ENCODE measurements around the gene PALS1.

The PALS1 gene

DNA sequence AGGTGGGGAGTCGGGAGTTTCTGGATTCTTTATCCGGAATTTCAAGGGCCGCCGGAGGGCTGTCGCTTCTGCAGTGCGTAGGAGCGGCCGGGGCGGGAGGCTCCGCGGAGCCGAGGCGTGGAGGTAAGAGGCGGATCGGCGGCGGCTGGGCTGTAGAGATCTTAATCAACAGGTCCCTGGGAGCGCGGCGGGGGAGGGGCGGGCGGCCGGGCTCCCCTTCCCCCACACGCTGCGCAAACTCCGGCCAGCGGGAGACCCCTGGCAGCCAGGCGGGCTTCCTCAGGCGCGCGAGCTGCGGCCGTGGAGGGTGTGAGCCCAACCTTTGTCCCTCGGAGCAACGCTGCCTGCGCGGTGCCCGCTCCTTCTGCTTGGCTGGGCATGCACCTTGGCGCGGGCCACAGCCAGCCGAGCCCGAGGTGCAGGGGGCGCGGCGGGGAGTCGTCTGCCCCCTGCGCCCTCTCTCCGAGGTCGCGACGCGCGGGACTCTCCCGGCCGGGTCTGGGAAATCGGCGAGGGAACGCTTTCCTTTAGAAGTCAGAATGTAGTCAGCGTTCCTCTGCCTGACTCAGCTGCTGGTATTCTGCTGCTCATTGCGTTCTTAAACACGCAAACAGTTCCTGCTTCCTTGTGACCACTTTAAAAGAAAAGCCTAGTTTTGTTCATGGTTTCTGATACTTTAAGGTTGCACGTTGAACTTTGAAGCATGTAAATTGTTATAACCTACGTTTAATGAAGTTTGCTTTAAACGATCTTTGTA is at the start of gene PALS1:
Gene PALS1 (plus strand): TSS at position 25 of the 757 bp plus-strand sequence. CDS start 37,736 bp downstream, outside the sequence.
- DNase-seq (ENCODE audit: low spot score), result peak; percentile 28

DNA sequence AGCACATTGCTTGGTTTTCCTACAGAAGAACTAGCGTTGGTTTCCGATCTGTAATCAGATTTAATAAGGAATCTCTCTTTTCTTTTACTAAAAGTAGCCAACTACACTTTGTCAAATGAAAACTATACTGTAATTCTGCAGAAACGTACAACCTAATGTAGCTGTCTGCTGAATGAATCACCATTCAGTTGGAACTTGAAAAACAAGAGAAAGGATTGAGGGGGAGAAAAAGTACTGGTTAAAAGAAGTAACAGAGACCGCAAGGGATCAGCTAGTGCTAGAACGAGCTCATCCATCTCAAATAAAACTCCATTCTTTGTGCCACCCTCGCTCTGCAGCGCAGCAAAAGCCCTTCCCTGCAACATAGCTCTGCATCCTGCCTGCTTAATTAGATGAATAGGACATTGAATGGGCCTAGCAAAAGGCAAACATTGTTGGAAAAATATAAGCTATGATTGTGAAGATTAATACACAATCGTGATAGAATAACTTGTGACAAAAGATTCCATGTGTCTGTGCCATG is 49.4 kb upstream of the PALS1 start:
- DNase-seq (ENCODE audit: low spot score), result no peak

DNA sequence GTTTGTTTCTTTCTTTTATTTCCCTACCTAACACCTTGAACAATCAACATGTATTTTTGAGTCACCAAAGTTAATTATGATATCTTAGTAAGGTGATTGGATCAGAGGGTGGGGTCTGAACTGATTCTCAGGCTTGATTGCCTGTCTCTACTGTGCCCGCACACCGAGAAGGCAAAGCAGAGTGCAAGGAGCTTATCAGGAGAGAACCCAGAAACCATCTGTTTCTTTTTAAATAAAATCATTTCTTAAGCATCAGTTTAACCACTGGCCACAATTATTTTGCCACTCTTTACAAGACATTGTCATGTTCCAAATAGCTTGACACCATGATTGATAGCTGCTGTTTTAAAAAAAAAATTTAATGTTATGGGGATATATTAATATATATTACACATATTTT is 48.9 kb upstream of the PALS1 start:
- DNase-seq (ENCODE audit: low spot score), result no peak

DNA sequence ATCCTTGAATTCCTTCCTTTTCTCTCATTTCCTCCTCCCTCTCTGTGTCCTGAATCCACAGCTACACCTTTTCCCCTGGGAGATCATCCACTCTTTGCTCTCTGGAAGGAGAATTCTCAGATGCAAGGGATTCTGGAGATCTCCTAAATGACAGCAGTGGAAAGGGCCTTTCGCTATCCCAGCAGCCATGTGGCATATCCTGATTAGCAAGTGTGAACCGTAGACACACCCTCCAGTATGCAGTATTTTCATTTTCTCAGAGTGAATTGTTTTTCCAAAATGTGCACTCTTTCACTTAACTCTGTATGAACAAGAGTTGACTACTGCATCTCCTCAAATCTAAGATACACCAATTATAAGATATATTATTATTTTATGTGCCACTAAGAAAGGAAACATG is 46.0 kb upstream of the PALS1 start:
- no peak for DNase-seq (ENCODE audit: low spot score)

DNA sequence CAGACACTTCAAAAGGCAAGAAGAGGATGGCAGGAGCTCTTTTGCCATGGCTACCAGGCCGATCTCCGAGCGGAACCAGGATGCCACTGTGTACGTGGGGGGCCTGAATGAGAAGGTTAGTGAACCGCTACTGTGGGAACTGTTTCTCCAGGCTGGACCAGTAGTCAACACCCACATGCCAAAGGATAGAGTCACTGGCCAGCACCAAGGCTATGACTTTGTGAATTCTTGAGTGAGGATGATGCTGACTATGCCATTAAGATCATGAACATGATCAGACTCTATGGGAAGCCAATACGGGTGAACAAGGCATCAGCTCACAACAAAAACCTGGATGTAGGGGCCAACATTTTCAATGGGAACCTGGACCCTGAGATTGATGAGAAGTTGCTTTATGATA is 42.2 kb upstream of the PALS1 start:
- no peak for DNase-seq (ENCODE audit: low spot score)

DNA sequence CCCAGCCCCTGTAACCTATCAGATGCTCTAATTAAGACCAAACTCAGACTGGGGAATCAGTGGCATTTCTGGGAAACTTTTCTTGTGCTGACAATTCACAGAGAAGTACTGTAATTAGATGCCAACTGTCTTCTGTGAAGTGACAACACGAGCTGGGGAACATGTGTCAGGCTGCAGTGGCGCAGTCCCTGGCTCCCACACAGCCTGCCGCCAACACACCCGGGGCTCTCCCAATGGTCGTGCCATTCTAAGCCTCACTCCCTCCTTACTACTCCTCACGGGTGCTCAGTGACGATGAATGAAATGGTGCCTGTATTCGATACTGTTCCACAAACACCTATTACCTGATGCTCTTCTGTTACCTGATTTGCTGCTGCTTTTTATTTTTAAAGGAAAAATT is 33.4 kb upstream of the PALS1 start:
- DNase-seq (ENCODE audit: low spot score), result no peak

DNA sequence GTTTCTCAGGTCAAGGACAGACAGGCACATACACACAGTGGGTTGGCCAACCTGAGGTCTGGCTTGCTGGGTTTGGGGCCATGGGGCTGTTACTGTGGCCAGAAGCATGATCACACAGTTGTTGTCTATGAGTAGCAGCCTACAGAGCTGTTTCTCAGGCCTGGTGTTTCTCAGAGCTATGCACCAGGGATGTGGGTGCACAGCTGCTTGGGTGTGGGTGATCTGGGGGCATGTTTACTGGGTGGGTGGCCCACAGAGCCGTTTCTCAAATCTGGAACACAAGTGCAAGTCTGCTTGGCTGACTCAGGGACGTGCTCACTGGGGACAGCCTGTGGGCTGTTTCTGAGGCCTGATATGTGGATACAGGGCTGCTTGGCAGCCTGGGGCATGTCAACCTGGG is 23.1 kb upstream of the PALS1 start:
- DNase-seq (ENCODE audit: low spot score), result no peak

DNA sequence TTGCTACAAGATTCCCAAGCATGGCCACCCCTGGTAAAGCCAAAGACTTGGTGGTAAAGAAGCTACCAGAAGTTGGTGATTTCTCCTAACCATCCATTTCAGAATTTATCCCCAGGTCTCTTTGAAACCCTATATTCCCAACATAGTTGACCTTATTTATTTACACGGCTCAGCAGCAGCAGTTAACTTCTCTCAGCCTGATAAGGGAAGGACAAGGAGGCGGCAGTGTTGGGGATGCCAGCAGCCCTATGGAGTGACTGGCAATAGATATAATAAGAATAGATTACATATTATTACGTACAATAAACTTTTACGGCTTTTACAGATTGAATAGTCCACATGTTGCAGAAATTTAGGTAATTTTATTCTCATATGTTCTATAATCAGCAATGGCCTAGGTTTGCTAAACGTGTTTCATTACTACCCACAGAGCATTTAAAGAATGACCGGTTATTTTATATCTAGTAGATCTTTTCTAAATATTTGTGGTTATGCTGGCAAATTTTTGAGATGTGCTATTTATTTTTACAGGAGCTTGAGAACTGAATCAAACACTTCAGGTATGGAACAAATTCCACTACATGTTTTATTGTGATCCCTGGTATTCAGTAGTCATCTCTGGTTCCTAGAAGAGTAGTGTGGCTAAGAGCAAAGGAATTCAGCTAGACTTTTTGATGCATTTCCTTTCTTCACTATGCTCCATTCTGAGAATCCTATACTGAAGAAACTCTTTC is 19.8 kb upstream of the PALS1 start:
- no peak for DNase-seq (ENCODE audit: low spot score)

DNA sequence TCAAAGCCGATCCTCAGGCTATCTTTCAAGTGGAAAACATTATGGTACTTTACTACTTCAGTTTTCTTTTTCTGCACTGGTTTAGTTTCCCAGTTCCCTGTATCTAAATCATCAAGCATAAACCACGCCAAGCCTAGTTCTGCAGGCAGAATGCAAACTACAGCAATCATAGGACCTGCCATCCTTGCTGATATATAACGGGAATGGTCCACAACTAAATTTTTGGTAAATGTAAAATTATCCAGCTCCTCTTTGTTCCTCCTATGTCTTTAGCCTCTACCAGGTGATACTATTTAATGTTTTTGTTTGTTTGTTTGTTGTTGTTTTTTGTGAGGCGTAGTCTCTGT is 19.3 kb upstream of the PALS1 start:
- DNase-seq (ENCODE audit: low spot score), result no peak

DNA sequence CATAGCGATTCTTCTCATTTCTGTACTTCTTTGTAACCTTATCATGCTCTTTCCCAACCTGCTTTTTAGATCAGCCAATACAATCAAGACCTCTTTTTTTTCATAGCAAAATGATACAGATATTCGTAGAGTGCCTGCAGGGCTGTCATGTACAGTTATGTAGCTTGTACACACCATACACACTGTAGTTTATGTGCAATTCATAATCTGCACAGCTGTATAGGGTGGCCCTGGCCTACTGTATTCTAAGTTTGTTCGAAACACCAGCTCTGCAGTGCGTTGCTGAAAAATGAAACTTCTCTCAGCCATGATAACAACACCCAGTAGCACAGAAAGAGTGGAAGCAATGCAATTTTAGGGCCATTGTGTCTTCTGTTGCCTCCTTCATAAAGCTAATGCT is 15.7 kb upstream of the PALS1 start:
- DNase-seq (ENCODE audit: low spot score), result no peak

DNA sequence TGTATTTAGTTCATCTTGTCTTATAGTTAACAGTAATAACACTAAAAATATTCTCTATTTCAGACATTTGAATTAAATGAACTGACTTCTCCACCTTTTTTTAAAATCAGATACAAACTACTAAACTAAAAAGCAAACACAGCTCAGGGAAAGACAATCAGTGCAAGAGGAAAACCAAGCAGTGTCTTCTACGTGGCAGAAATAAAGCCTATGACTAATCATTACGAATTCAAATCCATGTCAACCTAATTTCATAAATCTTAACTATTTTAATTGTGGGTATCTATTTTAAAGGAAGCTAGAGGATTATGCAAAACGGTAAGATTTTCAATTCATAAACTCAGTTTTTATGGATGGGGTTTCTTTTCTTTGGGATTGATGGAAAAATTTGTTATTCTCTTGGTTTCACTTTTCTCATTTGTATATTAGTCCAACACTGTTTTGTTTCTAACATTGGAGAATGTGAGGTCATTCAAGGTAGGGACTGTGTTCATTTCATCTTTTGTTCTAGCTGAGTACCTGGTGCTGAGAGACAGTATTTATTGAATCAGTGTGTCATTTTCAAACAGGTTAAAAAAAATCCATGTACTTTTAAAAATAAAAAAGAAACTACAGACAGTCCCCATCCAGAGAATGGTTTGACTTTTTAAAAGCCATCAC is 12.8 kb upstream of the PALS1 start:
- no peak for DNase-seq (ENCODE audit: low spot score)

DNA sequence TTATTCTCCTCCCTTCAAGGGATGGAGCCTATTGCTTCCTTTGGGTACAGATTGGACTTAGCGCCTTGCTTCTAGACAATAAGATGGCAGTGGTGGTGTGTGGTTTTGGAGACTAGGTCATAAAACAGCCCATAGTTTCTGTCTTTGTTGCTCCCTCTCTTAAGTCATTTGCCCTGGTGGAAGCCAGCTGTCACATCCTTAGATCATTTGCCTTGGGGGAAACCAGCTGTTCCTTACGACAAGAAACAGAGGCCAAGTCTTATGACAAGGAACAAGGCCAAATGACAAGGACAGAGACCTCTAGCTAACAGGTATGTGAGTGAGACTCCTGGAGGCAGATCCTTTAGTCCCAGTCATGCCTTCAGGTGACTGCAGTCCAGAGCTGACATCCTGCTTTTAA is 9.2 kb upstream of the PALS1 start:
- no peak for DNase-seq (ENCODE audit: low spot score)

DNA sequence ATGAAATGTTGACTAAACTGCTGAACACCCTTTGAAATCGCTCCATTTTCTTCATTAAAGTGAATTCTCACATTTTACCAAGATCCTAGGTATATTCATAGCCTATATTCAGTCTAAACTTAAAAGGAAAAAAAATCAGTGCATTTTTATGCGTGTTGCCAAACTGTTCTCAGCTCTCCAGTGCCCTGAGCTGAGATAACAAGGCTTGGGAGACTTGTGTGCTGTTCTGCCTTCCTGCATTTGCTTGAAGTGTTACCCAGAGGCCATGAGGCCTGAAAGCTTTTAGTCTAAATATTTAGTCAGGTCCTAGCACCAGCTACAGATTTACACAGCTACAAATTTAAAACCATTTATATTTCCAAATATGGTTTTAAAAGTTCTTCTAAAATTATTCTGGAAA is 8.6 kb upstream of the PALS1 start:
- no peak for DNase-seq (ENCODE audit: low spot score)

DNA sequence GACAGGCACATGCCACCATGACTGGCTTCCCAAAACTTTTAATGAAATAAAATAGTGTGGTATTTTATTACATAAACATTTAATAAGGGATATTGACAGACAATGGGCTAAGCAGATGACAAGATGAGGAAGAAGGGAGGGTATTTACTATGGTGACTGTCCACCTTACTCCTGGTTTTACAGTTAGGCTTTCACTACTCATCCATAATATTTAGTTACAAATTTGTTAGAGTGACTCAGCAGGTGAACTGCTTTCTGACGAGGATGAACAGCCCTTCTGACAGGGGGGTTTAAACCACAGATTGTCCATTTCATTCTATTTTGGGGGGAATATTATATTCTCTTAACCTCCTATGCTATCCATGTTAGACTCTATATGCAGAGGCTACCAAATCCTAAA is 3.6 kb upstream of the PALS1 start:
- no peak for DNase-seq (ENCODE audit: low spot score)

DNA sequence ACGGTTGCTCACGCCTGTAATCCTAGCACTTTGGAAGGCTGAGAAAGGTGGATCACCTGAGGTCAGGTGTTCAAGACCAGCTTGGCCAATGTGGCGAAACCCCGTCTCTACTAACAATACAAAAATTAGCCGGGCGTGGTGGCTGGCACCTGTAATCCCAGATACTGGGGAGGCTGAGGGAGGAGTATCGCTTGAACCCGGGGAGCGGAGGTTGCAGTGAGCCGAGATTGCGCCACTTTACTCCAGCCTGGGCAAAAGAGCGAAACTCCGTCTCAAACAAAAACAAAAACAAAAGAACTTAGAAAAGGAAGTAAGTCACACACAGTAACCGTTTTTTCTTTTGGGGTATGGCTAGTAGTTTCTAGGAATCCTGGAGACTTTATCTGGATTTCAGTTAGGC is 1.7 kb upstream of the PALS1 start:
- DNase-seq (ENCODE audit: low spot score), result no peak

DNA sequence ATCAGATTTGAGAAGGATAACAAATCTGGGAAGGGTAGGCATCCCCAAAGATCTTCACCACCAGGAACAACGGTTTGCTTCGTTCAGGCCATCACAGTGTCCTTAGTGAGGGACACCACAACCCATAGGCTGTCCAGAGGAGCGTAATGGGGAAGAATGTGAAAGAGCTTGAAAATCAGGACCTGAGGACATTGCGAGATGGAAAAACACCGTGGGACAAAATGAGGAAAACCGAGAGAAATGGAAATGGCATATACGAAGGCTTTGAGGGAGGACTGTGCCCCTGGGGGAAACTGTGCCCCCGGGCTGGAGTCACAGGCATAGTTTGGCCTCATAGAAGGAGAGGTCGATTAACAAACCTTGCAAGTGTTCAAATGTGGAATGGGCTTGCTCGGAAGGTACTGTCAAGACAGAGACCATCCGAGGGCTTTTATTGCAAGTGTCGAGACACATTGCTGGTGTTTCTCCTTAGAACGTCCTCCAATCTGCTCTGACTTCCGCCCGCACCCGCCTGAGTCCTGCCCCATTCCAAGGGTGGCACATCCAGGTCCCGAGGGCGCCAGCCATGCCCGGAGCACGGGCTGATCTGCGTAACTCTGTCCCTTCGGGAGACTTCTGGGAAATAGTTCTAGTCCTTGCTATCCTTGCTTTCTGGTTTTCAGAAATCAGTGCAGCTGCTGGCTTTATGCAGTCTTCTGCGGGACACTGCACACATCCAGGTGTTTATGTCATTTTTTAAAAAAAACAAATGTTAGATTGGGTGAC is 885 bp upstream of the PALS1 start:
- no peak for DNase-seq (ENCODE audit: low spot score)

DNA sequence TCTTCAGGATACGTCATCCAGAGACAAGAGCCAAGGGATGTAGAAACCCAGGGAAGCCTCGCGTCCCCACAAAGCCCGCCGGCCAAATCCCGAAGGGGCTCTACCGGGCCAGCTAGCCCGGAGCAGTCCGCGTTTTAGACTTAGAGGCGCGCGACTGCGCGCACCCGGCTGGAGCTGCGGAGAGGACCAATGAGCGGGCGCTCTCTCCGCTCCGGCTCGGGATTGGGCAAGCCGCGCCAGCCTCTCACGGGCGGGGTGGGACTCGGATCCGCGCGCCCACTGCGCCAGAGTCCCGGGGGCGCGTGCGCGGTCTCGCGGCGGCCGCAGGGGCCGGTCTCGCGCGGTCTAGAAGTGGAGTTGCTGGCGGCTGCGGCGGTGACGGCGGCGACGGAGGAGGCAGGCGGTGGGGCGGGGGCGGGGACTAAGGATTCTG is 241 bp upstream of the PALS1 start:
- peak; percentile 86 for DNase-seq (ENCODE audit: low spot score)

DNA sequence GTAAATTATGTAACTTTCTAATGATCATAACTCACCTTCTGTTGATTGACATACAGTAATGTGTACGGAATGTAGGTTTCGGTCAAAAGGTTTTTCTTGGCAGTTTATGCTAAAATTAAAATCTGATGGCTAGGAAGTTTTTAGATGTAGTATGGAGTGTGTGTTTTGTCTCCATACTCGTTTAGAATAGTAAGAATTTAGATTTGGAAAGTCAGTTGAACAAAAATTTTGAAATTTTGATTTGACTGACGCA is 859 bp downstream of the PALS1 start:
- DNase-seq (ENCODE audit: low spot score), result no peak

DNA sequence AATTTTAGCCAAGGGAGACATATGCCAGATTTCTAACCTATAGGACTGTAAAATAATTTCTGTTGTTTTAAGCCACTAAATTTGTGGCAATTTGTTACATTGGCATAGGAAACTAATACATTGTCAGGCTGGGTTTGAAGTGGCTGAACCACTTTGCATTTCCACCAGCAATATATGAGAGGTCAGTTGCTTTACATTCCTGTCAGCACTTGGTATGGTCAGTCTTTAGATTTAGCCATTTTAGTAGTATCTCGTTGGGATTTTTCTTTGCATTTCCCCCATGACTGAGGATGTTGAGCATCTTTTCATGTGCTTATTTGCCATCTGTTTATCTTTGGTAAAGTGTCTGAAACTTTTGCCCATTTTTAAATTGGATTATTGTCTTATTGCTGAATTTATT is 3.9 kb downstream of the PALS1 start:
- DNase-seq (ENCODE audit: low spot score), result no peak

DNA sequence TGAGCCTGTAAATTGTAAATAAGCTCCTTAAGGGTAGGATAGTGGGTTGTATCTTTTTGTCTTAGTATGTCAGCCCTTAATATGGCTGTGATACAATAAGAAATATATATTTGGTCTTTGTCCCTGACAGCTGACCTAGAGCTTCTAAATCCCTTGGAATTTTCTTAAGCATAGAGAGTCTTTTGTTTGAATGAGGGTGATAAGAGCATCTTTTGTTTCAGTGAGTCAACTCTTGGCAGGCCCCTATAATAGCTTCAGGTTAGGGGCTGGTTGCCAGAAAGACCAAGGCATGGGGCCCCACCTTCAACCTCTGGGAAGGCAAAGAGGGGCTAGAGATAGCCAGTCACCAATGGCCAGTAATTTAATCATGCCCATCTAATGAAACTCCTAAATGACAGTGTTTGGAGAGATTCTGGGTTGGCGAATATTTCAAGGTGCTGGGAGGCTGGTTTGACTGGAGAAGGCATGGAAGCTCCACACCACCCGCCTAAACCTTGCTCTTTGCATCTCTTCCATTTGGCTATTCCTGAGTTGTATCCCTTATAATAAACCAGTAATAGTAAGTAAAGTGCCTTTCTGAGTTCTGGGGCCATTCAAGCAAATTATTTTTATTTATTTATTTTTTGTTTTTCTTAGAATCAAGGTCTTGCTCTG is 10.5 kb downstream of the PALS1 start:
- no peak for DNase-seq (ENCODE audit: low spot score)

DNA sequence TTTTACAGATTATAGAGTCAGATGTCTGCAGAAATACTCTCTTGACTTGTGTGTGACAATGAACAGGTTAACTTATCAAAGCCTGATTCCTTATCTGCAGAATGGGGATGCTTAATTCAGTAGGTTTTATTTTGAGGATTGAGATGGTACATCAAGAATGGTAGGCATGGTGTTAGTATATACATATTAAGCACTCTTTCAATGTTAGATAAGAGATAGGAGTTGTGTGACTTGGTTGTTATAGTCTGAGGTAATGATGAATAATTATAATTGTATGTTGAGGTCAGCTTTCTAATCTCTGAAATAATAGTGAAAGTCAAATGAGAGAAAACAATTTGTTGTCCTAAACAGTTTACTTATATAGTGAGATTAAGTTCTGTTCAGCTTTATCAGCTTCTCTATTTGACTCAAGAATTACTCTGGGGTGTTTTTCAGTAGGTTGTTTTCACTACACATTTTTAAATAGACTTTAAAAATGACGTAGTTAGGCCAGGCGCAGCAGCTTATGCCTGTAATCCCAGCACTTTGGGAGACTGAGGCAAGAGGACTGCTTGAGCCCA is 11.9 kb downstream of the PALS1 start:
- DNase-seq (ENCODE audit: low spot score), result no peak

DNA sequence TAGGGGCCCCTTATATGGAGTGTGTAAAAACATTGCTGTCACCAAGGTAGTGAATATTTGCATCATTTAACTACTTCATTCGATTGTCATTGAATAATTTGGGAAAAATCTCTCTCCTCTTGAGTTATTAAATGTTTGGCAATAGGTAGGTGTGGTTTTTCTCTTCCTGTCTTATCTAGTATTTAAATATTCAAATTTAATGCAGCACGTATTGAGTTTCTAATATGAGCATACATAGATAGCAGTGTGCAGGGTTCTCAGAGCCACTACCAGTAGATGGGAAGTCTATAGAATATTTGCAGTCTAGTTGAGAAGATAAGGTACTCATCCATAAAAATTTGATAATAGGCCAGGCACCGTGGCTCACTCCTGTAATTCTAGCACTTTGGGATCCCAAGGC is 16.7 kb downstream of the PALS1 start:
- no peak for DNase-seq (ENCODE audit: low spot score)

Data from hematopoietic multipotent progenitor cell treated with erythropoietin and hydrocortisone succinate and interleukin-3 and kit ligand, for 15 days (in vitro differentiated cells).